Endometrium (tissue), 2 donors: ENCODE results near the gene NCKAP5.
A peak's percentile ranks its signal among the peaks of the same experiment; 100 is the strongest.

Source experiments
- FAIRE-seq: peaks from 2 replicates; lab custom pipeline; 2012; peaks lifted over from hg19 to GRCh38; lab: Jason Lieb, UNC
- donor health status: control.
- donor health status: control.

The NCKAP5 gene

DNA sequence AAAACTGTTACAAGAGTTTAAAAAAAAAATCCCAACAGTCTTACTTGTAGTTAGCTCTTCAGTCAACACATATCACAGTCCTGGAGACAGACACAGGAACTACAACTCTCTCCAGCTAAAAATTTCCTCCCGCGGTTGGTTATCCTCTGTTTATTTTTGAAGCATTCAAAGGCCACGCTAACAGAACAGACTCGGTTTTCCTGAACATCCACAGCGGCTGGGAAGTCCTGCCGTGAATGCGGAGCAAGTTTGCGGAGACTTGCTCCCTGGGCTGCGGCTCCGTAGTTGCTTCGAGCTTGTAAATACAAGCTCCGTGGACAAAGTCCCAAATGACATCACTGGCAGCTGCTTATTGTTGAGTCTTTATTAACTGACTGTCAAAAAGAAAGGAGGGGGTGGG lies at the start of gene NCKAP5:
NCKAP5 (minus strand) TSS at position 292 of the 400 bp plus-strand sequence. CDS start 50,937 bp downstream, outside the sequence.
- peak; percentile 21 for FAIRE-seq

GRCh38 chr2:133609664-133610063 lies 41.4 kb upstream of the NCKAP5 start:
- no peak for FAIRE-seq

DNA sequence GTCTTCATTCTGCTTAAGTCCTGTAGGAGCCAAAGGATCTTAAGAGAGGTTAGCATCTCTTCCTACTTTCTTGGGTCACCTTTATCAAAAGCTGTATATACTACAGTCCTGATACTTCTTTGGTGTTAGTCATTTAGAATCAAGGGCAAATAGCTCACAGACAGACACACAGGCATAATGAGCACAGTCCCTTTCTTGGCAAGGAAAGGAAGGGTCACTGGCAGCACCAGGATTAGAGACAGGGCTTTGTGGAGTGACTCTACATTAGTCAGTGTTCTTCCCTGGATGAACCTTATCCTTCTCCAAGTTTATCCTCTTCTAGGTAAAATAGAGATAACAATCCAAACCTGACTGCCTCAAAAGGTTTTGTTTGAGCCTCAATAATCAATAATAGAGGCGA lies 40.0 kb upstream of the NCKAP5 start:
- no peak for FAIRE-seq

DNA sequence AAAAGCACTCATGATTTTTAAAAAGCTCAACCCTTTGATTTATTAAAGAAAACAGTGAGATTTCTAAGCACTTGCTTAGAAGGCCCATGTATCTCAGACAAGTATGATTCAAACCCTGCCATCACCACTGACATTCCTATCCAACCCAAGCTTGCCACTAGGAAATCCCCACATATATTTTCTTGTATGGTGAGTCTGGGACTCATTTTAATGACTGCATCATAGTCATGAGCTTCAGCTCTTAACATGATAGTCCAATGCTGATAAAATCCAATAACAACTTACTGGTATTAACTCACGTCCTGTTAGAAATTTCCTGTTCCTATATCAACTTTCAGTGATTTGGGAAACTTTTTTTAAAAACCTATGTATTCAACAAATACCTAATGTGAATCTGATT lies 39.4 kb upstream of the NCKAP5 start:
- no peak for FAIRE-seq

GRCh38 chr2:133606616-133607015 lies 38.4 kb upstream of the NCKAP5 start:
- FAIRE-seq, result no peak

DNA sequence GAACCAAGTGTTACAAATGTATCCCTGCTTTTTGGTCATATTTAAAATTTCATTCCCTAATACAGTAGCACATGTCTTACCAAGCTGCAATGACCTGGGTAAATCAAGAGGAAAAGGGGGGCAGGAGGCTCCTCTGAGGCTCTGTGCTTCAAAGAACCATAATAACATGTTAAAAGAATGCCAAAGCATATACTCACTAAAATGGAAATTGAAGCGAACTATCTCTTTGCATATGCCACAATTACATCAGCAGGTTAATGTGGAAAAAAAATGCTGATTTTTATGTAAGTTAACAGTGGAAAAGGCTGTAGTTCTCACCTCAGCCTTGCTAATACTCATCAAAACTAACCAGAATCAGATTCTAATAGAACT lies 37.5 kb upstream of the NCKAP5 start:
- no peak for FAIRE-seq

DNA sequence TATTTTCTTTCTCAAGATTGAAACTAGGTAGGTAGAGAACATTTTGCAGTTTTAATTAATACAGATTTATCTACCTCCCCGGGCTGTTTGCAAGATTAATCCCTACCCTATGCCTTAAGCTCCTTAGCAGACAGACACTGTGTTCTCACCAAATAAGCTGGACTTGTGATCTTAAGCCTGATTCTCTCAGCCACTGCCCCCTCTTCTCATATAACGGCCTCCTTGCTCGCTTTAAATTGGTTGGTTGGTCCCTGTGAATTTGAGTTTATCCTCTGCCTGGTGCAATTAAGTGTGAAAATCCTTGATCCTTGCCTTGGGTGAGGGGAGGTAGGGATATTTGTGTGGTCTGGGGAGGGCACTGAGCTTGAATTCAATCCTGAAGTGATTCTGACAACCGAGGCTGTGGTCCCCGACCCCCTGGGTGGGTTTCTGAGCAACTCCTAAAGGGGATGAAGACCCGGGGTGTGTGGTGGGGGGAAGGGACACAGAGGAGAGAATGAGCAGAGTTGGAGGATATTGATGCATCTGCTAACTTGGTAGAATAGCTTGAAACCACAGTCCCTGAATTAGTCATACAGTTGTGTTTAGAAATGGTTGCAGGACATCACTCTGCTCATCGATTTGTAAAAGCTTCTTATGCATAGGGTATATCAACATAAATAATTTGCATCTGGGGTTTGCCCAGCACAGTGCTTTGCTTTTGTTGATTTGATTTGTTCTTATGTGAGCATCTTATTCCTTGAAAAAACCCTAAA lies 36.9 kb upstream of the NCKAP5 start:
- no peak for FAIRE-seq

DNA sequence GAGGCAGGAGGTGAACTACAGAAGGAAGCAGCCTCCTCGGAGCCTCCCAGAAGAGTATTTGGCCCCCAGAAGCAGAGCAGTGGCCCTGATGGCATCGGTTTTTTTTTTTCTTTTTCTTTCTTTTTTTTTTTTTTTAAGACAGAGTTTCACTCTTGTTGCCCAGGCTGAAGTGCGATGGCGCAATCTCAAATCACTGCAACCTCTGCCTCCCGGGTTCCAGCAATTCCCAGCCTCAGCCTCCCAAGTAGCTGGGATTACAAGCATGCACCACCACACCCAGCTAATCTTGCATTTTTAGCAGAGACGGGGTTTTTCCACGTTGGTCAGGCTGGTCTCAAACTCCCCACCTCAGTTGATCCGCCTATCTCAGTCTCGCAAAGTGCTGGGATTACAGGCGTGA lies 34.8 kb upstream of the NCKAP5 start:
- no peak for FAIRE-seq

GRCh38 chr2:133602538-133602937 lies 34.3 kb upstream of the NCKAP5 start:
- FAIRE-seq, result no peak

DNA sequence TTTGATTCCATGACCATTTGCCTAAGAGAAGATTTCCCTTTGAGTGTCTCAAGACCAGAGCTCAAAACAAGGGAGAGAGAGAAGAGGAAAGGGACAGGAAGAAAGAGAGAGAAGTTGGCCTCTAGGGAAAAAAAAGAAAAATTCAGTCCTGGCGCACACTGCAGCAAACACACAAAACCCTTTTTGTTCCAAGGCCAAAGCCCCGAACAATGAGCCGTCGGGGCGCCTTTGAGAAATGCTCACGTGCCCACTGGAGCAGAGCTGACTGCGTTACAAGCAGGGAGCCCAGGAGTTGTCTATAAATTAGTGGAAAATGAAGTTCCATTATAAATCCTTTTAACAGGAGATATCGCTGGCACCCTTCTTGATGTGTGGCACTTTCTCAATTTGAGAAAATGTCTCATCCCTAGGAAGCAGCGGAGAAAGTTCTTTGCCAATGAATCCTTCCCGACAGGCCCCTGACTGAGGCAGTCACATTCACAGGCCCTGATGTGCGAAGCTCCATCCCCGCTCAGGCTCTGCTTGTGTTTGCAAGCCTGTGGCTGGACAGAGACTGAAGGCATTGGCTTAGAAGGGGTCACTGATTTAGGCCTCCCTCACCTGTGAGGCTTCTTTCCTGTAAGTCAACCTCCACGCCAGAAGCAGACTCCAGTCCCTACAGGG lies 32.1 kb upstream of the NCKAP5 start:
- no peak for FAIRE-seq

DNA sequence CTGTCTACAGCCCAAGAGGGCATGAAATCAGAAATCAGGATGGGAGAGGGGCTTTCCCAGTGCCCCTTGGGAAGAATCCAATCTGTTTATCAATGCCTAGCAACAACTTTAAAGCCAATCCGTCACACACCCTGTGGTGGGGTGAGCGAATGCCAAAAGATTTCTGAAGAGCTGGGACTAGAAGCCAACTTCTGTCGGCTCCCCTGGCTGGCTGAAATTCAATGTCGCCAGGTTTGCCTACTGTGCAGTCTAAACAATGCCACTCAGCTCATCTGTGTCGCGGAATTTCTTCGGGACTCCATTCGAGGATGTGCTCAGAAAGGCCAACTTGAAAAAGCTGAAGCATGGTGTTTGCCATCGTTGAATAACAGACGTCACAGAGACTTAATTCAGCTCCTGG lies 31.5 kb upstream of the NCKAP5 start:
- FAIRE-seq, result no peak

DNA sequence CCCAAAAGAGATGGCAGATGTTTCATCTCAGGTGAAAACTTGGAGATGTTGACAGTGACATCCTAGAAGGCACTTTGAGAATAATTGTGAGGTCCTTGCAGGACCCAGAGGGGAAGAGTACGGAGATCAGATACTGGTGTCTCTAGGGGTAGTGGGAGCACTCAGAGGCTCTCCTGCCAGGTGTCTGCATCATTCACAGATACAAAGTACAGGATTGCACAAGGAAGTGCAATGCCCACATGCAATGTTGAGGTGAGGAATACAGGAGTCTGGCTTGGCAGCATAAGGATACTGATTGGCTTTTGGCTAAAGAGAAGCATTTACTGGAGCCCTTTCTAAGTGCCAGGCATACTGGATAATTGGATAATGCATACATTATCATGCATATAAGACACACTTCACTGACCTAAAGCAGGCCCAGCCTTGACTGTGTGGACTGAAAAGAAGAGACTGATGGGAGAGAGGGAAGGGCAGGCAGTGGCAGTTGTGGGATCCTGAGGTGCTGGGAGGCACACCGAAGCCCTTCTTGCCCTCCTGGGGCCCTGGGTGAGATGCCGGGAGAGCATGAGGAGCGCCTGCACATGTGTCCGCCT lies 31.0 kb upstream of the NCKAP5 start:
- no peak for FAIRE-seq

DNA sequence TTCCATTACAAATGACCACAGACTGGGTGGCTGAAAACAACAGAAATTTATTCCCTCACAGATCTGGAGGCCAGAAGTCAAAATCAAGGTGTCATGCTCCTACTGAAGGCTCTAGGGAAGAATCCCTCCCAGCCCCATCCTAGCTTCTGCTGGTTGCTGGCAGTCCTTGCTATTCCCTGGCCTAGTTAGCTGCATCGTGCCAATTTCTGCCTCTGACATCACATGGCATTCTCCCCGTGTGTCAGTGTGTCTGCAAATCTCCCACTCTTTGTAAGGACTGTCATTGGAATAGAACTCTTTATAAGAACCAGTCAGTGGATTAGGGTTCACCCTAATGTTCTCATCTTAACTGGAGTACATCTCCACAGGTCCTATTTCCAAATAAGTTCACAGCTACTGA lies 30.5 kb upstream of the NCKAP5 start:
- FAIRE-seq, result no peak

DNA sequence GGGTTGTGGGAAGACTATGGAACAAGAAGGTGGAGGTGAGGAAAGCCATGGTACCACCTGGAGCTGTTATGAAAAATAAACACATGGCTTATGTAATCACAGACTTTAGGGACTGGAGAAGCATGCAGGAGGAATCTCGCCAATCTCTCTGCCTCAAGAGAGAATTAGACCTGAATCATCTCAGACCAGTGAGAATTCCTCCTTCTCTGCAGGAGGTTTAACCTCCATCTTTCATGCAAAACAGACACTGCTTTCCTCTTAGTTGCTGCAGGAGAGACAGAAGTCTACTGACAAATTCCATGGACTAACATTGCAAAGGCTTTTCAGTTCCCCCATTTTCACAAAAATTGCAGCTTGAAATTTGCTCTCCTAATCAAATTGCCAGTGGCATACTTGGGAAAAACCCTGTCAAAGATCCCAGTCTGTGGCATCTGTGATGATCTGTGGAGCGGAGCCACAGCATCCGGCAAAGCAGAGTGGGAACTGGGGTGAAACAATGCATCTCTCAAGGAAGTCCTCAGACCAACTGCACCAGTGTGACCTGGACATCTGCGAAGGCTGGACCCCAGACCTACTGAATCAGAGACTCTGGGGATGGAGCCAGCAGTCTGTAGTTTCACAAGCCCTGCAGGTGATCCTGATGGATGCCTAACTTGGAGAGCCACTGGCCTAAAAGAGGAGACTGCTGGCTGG lies 28.6 kb upstream of the NCKAP5 start:
- no peak for FAIRE-seq

- FAIRE-seq, result no peak
These were observed 22.9 kb upstream of the NCKAP5 start for GRCh38 chr2:133591164-133591563.

- FAIRE-seq, result no peak
These were observed 21.2 kb upstream of the NCKAP5 start for GRCh38 chr2:133589456-133589855.

DNA sequence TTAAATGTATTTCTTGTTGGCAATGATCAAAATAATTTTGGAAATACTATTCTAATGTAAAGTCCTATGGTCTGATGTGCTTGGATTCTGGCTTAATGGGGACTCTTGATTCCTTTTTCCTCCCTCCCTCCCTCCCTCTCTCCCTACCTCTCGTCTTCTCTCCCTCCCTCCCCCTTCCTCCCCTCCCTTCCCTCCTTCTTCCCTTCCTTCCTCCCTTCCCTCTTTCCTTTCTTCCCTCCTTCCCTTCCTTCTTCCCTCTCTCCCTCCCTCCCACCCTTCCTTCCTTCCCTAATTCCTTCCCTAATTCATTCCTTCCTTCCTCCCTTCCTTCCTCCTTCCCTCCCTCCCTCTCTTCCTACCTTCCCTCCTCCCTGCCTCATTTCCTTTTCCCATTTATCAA lies 19.9 kb upstream of the NCKAP5 start:
- FAIRE-seq, result no peak

GRCh38 chr2:133586978-133587377 lies 18.7 kb upstream of the NCKAP5 start:
- FAIRE-seq, result no peak

DNA sequence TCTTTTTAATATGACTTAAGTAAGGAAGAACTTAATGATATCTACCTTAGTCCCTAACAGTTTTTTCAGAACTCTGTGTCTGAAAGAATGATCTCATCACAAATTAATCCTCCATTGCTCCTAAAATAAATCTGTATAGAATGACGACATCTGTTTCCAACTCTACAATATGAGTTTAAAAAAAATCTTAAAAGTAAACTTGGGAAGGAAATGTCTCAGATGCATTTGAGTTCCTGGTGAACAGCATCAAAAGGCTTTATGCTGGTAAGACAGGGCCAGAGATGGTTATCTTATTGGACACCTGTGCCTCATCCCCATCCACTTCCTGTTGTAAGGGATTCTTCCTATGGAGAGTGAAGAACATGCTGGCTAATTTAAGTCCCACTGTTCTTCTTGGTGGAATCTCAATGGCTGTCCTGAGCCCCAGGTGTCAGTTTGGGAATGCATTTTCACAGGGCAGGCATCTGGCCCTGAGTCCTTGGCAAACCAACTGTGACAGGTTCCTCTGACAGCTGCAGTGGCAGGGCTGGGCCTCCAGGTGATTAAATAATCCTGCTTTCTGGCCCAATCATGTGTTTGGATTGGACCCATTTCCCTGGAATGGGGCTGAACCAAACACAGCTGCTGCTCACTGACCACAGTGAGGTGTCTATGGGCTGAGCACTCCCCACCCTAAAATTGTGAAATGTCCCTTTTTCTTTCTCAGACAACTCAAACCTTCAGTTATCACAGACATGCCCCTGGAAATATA lies 12.9 kb upstream of the NCKAP5 start:
- FAIRE-seq, result no peak

DNA sequence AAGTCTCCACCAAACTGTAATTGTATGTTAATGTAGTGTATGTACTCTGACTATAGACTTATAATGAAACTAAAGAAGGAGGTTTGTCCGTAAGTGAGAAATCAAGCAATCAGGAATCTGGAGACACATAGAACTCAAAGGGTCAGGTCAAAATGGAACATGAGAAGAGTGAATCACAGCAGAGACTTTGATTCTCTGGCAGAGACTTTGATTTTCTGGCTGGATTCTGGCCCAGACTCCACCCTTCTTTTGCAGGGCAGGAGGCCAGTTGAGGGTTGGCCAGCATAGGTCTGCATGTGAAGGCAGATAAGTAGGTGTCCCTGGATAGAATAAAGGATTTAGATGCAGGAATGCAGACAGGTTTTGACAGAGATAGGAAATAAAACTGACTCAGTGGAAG lies 11.0 kb upstream of the NCKAP5 start:
- no peak for FAIRE-seq

DNA sequence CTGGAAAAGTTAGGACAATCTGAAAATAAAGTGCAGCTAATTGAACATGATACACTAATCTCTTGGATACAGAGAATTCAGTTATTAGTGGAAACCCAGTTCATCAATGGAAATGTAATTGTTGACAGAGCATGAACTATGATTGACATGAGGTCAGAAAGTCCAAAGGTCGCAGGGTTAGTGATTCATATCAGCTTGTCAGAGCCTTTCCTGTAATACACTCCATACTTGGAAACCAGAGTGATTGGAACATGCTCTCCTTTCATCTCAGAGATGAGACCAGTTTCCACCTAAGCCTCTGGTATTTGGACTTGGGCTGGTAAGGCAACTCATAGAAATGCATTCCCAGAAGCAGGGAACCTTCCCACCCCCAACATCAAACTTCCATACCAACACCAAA lies 8.5 kb upstream of the NCKAP5 start:
- FAIRE-seq, result no peak

DNA sequence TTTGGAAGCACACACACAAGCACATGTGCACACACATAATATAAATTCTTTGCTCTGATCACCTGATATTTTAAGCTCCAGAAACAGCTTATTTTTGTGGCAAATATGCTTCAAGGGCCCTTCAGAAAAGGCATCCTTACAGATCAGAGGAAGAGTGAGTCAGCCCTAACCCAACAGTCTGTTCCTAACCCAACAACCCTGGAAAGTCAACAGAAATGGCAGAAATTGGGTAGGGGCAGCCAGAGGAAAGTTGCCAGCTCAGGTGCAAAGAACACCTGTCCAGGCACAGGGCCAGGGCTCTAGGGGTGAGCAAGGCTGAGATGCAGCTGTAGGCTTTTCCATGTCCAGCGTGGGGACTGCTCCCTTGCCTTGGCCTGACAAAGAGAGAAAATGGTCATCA lies 6.4 kb upstream of the NCKAP5 start:
- FAIRE-seq, result no peak
